Measurements from ENCODE around the gene FAM114A1. TPM values are rescaled to one million over a fixed set of nuclear protein-coding genes. Genes with fewer than 3 reads are reported as not detected.
"Not testable (repeated sequence)": the region's sequence is repeated elsewhere in the genome, so short reads cannot be mapped to it uniquely, and the experiment has no call there.

FAM114A1 gene
- total RNA-seq, 4 donors from 2014 or later, result 59.8 to 132 (median 103) TPM

DNA sequence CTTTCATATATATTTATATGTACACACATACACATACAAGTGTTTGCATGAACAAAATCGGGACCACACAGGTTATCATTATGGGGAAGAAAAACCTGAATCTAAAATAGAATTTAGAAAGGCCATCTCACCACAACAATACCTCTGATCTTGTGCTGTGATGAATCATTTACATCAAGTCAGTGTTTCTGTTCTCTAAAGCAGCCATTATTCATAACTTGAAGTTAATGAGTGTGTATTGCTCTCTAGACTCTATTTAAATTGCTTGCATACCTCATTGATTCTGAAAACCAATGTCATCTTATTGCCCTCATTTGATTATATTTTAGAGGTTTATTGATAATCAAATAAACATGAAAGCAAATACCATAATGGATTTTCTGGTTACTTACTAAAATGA lies 71.6 kb downstream of the FAM114A1 start:
- TF ChIP-seq, protein P1, sequence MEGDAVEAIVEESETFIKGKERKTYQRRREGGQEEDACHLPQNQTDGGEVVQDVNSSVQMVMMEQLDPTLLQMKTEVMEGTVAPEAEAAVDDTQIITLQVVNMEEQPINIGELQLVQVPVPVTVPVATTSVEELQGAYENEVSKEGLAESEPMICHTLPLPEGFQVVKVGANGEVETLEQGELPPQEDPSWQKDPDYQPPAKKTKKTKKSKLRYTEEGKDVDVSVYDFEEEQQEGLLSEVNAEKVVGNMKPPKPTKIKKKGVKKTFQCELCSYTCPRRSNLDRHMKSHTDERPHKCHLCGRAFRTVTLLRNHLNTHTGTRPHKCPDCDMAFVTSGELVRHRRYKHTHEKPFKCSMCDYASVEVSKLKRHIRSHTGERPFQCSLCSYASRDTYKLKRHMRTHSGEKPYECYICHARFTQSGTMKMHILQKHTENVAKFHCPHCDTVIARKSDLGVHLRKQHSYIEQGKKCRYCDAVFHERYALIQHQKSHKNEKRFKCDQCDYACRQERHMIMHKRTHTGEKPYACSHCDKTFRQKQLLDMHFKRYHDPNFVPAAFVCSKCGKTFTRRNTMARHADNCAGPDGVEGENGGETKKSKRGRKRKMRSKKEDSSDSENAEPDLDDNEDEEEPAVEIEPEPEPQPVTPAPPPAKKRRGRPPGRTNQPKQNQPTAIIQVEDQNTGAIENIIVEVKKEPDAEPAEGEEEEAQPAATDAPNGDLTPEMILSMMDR (IDR thresholded peaks at IDR 0.05), result no peak
- DNase-seq (ENCODE audit: low spot score) (no peak), ATAC-seq (ENCODE audit: low FRiP score) (no peak)

DNA sequence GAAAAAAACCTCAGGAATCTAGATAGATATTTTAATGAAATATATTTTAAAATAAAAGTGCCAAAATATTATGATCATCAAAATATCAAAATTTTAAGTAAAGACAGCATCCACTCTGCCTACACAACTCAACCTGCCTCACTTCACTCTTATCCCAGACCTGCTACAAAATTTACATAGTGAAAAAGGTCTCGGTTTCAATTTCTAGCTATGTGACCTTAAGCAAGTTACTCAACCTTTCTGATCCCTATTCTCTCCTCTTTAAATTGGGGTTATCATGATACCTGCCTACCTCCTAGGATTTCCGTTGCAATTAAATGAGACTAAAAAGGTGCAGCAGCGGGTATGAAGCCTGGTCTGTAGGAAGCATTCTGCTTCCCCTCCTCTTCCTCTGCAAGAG lies 72.9 kb downstream of the FAM114A1 start:
- TF ChIP-seq, protein P1 (IDR thresholded peaks at IDR 0.05), result no peak
- ATAC-seq (ENCODE audit: low FRiP score) (no peak), DNase-seq (ENCODE audit: low spot score) (no peak)

DNA sequence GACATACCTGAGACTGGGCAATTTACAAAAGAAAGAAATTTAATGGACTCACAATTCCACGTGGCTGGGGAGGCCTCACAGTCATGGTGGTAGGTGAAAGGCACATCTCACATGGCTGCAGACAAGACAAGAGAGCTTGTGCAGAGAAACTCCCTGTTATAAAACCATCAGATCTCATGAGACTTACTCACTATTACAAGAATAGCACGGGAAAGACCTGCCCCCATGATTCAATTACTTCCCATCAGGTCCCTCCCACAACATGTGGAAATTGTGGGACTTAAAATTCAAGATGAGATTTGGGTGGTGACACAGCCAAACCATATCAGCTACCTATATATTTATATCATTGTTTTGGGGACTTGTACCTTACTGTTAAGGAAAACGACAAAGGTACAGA lies 74.3 kb downstream of the FAM114A1 start:
- not testable (repeated sequence) for ATAC-seq (ENCODE audit: low FRiP score)

DNA sequence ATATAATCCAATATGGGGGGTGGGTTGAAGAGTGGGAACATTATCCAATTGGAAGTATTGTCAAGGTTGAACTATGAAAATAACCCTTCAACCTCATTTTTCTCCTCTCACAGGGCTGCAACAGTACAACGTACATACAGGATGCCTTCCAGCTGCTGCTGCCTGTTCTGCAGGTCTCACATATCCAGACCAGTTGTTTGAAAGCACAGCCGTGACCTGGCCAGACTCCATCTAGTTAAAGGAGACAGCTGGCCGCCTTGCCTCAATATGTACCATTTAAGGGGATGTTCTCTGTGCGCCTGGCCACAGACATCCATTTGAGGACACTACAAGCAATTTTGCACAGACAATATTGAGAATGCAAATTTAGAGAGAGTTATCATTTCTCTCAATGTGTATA lies 75.7 kb downstream of the FAM114A1 start:
- no peak for ATAC-seq (ENCODE audit: low FRiP score)
- no peak for DNase-seq (ENCODE audit: low spot score)
- TF ChIP-seq, protein P1 (IDR thresholded peaks at IDR 0.05), result no peak

More for the DNA sequence above, 74.3 kb downstream of the FAM114A1 start:
- DNase-seq (ENCODE audit: low spot score), result not testable (repeated sequence)

DNA sequence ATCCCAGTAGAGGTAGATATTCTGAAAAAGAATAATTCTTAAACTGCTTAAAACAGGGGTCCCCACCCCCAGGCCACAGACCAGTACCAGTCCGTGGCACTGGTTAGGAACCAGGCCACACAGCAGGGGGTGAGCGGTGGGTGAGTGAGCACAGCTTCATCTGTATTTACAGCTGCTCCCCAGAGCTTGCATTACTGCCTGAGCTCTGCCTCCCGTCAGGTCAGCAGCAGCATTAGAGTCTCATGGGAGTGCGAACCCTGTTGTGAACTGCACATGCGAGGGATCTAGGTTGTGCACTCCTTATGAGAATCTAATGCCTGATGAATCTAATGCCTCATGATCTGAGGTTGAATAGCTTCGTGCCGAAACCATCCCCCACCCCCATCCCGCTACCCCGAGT lies 76.8 kb downstream of the FAM114A1 start:
- TF ChIP-seq, protein P1 (IDR thresholded peaks at IDR 0.05), result no peak
- no peak for ATAC-seq (ENCODE audit: low FRiP score)
- no peak for DNase-seq (ENCODE audit: low spot score)

DNA sequence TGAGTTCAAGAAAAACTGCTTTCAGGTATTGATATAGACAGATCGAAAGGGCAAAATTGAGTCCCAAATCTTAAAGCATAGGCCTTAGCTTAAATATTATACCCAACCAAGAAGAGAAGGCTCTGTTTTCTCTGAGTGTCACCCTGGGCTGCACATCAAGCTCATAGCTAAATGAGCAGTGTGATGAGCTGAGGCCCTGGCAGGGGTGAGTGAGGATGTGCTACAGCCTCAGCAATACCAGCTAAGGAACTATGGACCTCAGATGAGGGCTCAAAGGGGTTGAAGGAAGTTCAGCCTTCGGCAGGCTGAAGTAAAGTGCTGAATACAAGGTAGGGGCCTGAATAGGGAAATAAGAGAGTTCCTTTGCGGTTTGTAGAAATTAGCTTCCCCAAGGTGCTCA lies 79.3 kb downstream of the FAM114A1 start:
- ATAC-seq (ENCODE audit: low FRiP score) (no peak), DNase-seq (ENCODE audit: low spot score) (no peak)
- TF ChIP-seq, protein P1 (IDR thresholded peaks at IDR 0.05), result no peak

DNA sequence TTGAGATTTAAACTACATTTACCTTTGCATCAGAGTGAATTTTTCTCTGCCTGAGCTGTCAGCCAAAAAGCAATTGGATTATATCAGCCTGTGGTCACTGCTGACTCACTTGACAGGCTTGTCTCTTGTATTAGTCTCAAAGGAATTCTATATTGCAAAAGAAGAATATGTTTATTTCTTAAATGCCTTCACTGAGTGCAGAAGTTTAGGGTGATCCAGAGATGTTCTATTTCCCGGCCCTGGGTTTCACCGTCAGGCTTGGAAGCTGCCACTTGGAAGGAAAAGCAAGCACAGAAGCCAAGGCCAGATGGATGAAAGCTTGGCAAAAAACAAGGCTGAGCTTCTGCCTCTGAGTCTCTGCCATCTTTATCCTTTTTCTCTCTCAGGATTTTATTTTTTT lies 80.9 kb downstream of the FAM114A1 start:
- TF ChIP-seq, protein P1 (IDR thresholded peaks at IDR 0.05), result no peak
- DNase-seq (ENCODE audit: low spot score) (no peak), ATAC-seq (ENCODE audit: low FRiP score) (peak; percentile 96)
